ENCODE results near the gene CRIP2. TPM values are rescaled to one million over a fixed set of nuclear protein-coding genes. Genes with fewer than 3 reads are reported as not detected.

CRIP2 gene
- total and polyA plus RNA-seq, 2 experiments from 2014 or later = 3.4 to 9.6 TPM

- Mint-ChIP-seq H3K4me3 (no peak overlapping the region; the same call in 2 of the 3 replicates), H3K4me1 (peaks cover 12% of the 10 kb centered on the region), H3K9me3 (no peaks in the 10 kb centered on the region), H3K36me3 (ENCODE audit: low read depth) (peaks cover 54% of the 10 kb centered on the region), H3K27ac (no peak overlapping the region; the same call in 1 of the 2 replicates), H3K27me3 (ENCODE audit: insufficient read depth, low read depth, poor library complexity) (peaks cover 2% of the 10 kb centered on the region)
- no peak for ATAC-seq
- Histone ChIP-seq H2AFZ (no peak overlapping the region), H3F3A (replicated peaks; ENCODE audit: low read depth) (0 out of 2 replicates have a peak, but pooled peaks cover 2% of the 10 kb centered on the region), H3K4me1 (ENCODE audit: insufficient read depth) (0 out of 2 replicates have a peak, but pooled peaks cover 3% of the 10 kb centered on the region), H4K20me1 (replicated peaks; ENCODE audit: insufficient read depth) (peaks cover 84% of the 10 kb centered on the region), H3K4me3 (no peak overlapping the region), H3K4me2 (no peak overlapping the region), H3K27ac (ENCODE audit: low read depth) (no peak overlapping the region), H3K79me2 (replicated peaks; ENCODE audit: insufficient read depth) (peaks cover 98% of the 10 kb centered on the region), H3K36me3 (ENCODE audit: insufficient read depth) (no peaks in the 10 kb centered on the region), H3K9me2 (ENCODE audit: insufficient read depth) (no peaks in the 10 kb centered on the region), H3K27me3 (ENCODE audit: insufficient read depth) (no peaks in the 10 kb centered on the region)
- no peak for DNase-seq (ENCODE audit: low spot score)
- TF ChIP-seq ZNF114 (CRISPR knock-in tag; IDR thresholded peaks at IDR 0.05) (no peak), NANOG (IDR thresholded peaks at IDR 0.05; ENCODE audit: borderline replicate concordance) (no peak), STAT1 (IDR thresholded peaks at IDR 0.05; ENCODE audit: unreplicated experiment) (no peak), ZNF462 (CRISPR knock-in tag; IDR thresholded peaks at IDR 0.05) (no peak), EZH2phosphoT487 (IDR thresholded peaks at IDR 0.05; ENCODE audit: unreplicated experiment) (no peak), CTCF (conservative IDR thresholded peaks at IDR 0.05; ENCODE audit: low read depth in 2 of 2) (no peak), REST (IDR thresholded peaks at IDR 0.05; ENCODE audit: unreplicated experiment) (no peak), CREB1 (CRISPR knock-in tag; IDR thresholded peaks at IDR 0.05; ENCODE audit: low read depth) (no peak), ZNF331 (CRISPR knock-in tag; IDR thresholded peaks at IDR 0.05; ENCODE audit: low read depth) (no peak), POLR2AphosphoS5 (IDR thresholded peaks at IDR 0.05; ENCODE audit: low read depth) (no peak), JUNB (IDR thresholded peaks at IDR 0.05; ENCODE audit: unreplicated experiment) (no peak)
- TF ChIP-seq, protein P1, sequence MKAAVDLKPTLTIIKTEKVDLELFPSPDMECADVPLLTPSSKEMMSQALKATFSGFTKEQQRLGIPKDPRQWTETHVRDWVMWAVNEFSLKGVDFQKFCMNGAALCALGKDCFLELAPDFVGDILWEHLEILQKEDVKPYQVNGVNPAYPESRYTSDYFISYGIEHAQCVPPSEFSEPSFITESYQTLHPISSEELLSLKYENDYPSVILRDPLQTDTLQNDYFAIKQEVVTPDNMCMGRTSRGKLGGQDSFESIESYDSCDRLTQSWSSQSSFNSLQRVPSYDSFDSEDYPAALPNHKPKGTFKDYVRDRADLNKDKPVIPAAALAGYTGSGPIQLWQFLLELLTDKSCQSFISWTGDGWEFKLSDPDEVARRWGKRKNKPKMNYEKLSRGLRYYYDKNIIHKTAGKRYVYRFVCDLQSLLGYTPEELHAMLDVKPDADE (IDR thresholded peaks at IDR 0.05) = no peak
Observed at GRCh38 chr14:105430042-105430441, 44.6 kb upstream of the CRIP2 start.

All from GM23338 (cell line).